NCI-H1694 treated with DMSO at 0.1 percent for 48 hours (cell line): Measurements from ENCODE around the gene METTL15.
"Not testable (repeated sequence)": the region's sequence is repeated elsewhere in the genome, so short reads cannot be mapped to it uniquely, and the experiment has no call there.

ENCODE experiments used
- DNase-seq: peaks from one replicate; lab custom pipeline; 2025; lab: John Stamatoyannopoulos, UW

METTL15 gene

GRCh38 chr11:28110108-28110820, 2.1 kb downstream of the METTL15 start:
- peak; percentile 9 for DNase-seq

GRCh38 chr11:28110821-28111200, 2.6 kb downstream of the METTL15 start:
- DNase-seq, result no peak

- no peak for DNase-seq
Observed at GRCh38 chr11:28114116-28114515, 5.9 kb downstream of the METTL15 start.

- no peak for DNase-seq
Observed at GRCh38 chr11:28114731-28115130, 6.5 kb downstream of the METTL15 start.

DNA sequence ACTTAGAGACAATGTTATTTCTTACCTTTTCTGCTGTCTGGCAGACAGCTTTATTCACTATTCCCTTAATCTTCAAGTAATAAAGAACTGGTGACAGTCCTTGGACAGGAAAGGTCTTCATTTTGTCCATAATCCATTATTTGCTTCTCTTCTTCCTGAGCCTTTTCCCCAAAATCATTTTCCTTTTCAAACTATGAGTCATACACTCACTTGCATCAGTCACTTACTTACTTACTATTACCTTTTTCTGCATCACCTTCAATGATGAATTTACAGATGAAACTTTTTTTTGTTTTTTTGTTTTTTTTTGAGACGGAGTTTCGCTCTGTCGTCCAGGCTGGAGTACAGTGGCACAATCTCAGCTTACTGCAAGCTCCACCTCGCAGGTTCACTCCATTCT, 9.5 kb downstream of the METTL15 start:
- no peak for DNase-seq

GRCh38 chr11:28123151-28123581, 15.0 kb downstream of the METTL15 start:
- no peak for DNase-seq

GRCh38 chr11:28132548-28132947, 24.4 kb downstream of the METTL15 start:
- no peak for DNase-seq

- DNase-seq, result no peak
Observed at GRCh38 chr11:28133146-28133545, 25.0 kb downstream of the METTL15 start.

DNA sequence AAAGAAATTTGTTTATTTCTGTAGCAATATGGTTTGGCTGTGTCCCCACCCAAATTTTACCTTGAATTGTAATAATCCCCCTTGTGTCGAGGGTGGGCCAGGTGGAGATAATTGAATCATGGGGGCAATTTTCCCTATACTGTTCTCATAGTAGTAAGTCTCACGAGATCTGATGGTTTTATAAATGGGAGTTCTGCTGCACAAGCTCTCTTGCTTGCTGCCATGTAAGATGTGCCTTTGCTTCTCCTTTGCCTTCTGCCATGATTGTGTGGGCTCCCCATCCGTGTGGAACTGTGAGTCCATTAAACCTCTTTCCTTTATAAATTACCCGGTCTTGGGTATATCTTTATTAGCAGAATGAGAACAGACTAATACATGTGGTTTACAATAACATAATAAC, 28.0 kb downstream of the METTL15 start:
- DNase-seq, result not testable (repeated sequence)

- DNase-seq, result no peak
Observed at GRCh38 chr11:28137366-28137765, 29.2 kb downstream of the METTL15 start.

DNA sequence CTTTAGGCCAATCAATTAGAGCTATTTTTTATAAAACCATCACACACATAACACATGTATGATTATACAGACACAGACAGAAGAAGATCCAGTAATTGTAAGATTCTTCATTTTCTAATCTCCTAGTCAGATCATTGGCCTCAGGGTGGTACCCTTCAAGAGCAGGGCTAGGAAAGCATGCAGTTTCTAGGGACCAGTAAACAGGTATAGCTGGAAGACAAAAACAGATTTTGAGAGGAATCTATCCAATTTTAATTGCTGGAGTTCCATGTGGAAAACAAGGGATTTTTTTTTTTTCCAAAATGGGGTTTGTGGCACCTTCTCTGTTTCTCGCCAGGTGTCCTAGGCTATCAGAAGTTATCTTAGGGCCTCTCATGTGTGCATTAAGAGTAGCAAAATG, 29.6 kb downstream of the METTL15 start:
- no peak for DNase-seq

DNA sequence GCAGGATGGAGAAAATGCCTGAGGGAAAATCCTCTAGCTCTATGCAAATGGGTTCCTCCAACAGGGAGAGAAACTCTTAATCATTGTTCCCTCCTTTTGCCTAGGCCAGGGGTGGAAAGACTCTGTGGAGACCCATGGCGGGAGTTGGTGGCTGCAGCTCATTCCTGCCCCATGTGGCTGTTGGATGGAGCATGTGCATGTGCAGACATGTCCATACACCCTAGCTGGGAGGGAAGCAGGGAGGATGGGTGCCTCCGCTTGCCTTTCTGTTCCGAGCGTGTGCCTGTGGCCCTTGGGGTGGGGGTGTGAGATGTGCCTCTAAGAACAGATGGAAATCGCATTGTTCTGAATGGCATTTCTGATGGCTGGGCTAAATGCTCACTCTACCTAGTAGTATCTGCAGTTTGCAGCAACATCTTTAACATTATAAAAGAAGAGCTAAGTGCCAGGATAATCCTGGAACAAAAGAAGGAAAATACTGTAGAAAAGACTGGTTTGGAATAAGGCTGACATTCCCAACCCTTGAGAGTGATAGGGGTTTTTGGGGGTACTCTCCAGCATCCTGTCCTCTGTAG, 31.7 kb downstream of the METTL15 start:
- no peak for DNase-seq

- DNase-seq, result no peak
Observed at GRCh38 chr11:28140689-28141455, 32.7 kb downstream of the METTL15 start.

DNA sequence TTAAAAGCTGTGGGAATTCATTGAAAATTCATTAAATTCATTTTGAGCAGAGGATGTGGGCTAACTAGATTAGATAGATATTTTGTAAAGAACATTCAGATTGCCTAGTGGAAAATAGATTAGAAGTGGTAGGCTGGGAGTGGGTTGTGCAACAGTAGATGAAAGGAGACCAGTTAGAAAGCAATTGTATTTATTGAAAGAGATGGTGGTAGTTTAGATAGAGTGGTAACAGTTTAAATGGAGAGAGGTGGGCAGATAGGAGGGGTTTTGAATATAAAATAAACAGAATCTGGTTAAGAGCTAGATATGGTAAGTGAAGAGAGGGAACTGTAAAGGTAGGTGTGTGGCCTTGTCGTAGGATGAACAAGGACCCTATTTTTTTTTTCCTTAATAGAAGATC, 34.5 kb downstream of the METTL15 start:
- DNase-seq, result no peak

GRCh38 chr11:28144808-28145207, 36.6 kb downstream of the METTL15 start:
- DNase-seq, result no peak

DNA sequence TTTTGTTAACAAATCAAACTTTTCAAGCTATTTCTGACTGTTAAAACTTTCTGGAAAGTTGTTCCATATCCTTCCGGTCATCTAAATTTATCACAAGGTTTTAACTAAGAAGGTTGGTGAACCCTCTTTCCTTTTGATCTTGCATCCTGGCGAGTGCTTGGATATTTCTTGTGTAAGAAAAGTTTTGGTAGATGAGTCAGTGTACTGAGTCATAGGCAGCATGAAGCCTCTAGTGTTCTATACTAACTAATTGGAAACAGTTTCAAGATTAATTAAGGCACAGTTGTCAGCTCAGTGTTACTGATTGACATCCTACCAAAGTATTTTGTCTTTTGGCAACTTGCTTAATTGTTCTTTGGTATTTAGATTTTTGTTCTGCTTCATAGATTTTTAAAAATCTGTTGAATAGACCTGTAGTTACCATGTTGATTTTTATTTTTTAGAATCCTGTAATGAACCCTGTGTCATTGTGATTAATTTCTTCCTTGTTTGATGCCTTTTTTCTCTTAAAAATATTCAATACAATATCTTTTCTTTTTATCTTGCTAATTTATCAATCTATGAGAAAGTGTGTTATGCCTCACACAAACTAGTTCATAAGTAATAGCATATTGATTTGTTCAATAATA, 38.0 kb downstream of the METTL15 start:
- no peak for DNase-seq

DNA sequence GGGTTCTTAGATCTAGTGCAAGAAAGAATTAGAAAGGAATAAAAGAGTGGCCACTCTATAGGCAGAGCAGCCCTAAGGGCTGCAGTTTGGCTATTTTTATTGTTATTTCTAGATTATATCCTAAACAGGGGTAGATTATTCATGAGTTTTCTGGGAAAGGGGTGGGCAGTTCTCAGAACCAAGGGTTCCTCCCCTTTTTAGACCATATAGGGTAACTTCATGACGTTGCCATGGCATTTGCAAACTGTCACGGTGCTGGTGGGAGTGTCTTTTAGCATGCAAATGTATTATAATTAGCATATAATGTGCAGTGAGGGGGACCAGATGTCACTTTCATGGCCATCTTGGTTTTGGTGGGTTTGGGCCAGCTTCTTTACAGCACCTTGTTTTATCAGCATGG, 44.6 kb downstream of the METTL15 start:
- DNase-seq, result no peak

- no peak for DNase-seq
Observed at GRCh38 chr11:28153586-28153985, 45.4 kb downstream of the METTL15 start.

DNA sequence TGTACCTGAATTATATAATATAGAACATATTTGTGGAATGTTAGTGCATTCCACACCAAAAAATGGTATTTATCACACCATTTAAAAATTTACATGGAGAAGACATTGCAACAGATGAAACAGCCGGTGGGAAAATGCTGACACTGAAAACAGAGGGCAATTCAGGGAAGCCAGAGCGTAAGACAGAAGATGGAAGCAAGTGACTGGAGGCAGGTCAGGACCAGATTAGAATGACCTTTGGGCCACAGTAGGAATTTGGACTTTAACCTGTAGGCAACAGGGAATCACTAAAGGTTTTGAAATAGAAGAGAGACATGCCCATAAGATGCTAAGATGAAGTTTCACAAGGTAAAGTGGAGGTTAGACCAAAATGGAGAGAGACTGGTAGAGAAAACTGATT, 60.5 kb downstream of the METTL15 start:
- no peak for DNase-seq

DNA sequence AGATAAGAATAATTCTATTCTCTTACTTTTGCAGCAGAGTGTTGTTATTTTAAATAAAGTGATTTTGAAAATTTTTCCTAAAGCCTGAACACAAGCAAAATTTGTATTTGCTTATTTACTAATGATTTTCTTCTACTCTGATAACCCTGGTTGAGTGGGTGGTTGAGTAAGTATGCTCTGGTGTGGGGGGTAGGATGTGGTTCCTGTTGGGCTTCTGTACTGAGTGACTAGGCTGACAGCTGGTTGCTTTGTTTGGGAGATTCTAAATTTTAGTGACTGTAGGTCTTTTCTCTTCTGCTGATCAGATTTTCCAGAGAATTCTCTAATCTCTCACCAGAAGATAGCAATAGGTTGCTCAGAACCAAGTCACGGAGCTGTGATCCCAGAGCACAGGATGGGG, 61.6 kb downstream of the METTL15 start:
- DNase-seq, result no peak

DNA sequence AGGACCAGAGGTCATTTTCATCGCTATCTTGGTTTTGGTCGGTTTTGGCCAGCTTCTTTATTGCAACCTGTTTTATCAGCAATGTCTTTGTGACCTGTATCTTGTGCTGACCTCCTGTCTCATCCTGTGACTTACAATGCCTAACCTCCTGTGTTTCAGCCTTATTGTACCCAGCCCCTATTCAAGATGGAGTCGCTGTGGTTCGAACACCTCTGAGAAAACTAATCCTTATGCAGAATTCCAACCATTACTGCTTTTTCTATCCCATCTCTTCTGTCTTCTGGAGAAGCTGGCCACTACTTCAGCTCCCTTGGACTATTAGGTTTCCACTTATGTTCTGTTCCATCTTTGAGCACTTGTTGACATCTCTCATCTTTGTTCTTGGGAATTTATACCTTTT, 62.6 kb downstream of the METTL15 start:
- DNase-seq, result no peak

GRCh38 chr11:28176351-28176750, 68.2 kb downstream of the METTL15 start:
- no peak for DNase-seq

DNA sequence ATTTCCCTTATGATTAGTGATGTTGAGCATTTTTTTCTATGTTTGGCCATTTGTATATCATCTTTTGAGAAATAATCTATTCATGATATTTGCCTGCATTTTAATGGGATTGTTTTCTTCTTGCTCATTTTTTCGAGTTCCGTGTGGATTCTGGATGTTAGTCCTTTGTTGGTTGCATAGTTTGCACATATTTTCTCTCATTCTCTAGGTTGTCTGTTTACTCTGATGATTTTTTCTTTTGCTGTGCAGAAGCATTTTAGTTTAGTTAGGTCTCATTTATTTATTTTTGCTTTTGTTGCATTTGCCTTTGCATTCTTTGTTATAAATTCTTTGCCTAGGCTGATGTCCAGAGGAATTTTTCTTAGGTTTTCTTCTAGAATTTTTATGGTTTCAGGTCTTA, 87.3 kb downstream of the METTL15 start:
- DNase-seq, result no peak
